GM06990 (cell line): ENCODE data around the gene LMO7.

Experiments
- DNase-seq: peaks from one replicate; pipeline ENCODE4 v3.0.0-alpha.2; 2011; ENCODE audit not compliant: insufficient read length; ENCODE audit errors: extremely low read depth
- H3K27me3 ChIP-seq: replicated peaks from 2 replicates; pipeline ENCODE4 v1.6.0; 2011; ENCODE audit warnings: low read length; ENCODE audit not compliant: control insufficient read depth, insufficient read depth
- H3K36me3 ChIP-seq: 2 replicates; pipeline ENCODE4 v1.5.1; 2011; ENCODE audit warnings: low read length; ENCODE audit not compliant: control insufficient read depth, insufficient read depth
- H3K4me3 ChIP-seq: replicated peaks from 2 replicates; pipeline ENCODE4 v1.5.1; 2011; ENCODE audit warnings: low read depth, mild to moderate bottlenecking, control low read depth, low read length
- TF ChIP-seq, protein P1 (sequence below): IDR thresholded peaks from 2 replicates; pipeline ENCODE4 v1.5.1; 2011; ENCODE audit warnings: low read length, control low read depth, mild to moderate bottlenecking, inconsistent platforms; ENCODE audit not compliant: insufficient read depth, poor library complexity, severe bottlenecking

The LMO7 gene

GRCh38 chr13:75607447-75607846 is 28.7 kb upstream of the LMO7 start:
- Histone ChIP-seq H3K36me3 (no peaks in the 10 kb centered on the region; the same call in 1 of the 2 replicates), H3K4me3 (no peak overlapping the region), H3K27me3 (no peaks in the 10 kb centered on the region)
- DNase-seq = no peak
- TF ChIP-seq, protein P1, sequence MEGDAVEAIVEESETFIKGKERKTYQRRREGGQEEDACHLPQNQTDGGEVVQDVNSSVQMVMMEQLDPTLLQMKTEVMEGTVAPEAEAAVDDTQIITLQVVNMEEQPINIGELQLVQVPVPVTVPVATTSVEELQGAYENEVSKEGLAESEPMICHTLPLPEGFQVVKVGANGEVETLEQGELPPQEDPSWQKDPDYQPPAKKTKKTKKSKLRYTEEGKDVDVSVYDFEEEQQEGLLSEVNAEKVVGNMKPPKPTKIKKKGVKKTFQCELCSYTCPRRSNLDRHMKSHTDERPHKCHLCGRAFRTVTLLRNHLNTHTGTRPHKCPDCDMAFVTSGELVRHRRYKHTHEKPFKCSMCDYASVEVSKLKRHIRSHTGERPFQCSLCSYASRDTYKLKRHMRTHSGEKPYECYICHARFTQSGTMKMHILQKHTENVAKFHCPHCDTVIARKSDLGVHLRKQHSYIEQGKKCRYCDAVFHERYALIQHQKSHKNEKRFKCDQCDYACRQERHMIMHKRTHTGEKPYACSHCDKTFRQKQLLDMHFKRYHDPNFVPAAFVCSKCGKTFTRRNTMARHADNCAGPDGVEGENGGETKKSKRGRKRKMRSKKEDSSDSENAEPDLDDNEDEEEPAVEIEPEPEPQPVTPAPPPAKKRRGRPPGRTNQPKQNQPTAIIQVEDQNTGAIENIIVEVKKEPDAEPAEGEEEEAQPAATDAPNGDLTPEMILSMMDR = no peak

DNA sequence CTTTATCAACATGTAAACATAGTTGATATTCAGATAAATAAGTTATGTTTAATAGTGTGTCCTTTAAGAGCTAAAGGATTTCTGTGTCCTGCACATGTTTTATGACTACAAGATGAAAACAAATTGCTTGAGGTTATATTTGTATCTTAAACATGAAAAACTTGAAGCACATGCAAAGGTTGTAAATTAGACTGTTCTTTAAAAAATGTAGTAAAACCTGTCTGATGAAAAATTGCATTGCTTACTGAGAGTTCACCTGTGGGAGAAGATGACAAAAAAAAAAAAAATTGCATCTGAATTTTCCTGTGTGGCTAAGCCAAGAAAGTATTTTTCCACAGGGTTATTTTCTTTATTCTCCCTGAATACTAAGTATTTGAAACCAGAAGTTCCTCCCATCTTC is 25.7 kb upstream of the LMO7 start:
- no peaks in the 10 kb centered on the region; the same call in 1 of the 2 replicates for H3K36me3 ChIP-seq
- no peaks in the 10 kb centered on the region for H3K27me3 ChIP-seq
- no peak for DNase-seq
- H3K4me3 ChIP-seq = no peak overlapping the region
- TF ChIP-seq, protein P1 = no peak

DNA sequence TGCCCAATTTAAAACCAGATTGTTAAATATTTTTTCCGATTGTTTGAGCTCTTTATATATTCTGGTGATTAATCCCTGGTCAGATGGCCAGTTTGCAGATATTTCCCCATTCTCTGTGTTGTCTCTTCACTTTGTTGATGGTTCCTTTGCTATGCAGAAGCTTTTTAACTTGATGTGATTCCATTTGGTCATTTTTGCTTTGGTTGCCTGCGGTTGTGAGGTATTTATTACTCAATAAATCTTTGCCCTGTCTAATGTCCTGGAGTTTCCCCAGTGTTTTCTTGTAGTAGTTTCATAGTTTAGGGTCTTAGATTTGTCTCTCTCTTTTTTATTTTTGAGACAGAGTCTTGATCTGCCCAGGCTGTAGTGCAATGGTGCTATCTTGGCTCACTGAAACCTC is 23.8 kb upstream of the LMO7 start:
- TF ChIP-seq, protein P1 = no peak
- no peak for DNase-seq
- no peaks in the 10 kb centered on the region for H3K36me3 ChIP-seq
- H3K4me3 ChIP-seq = no peak overlapping the region
- H3K27me3 ChIP-seq = no peaks in the 10 kb centered on the region

- TF ChIP-seq, protein P1 = no peak
- DNase-seq = no peak
- H3K36me3 ChIP-seq = no peaks in the 10 kb centered on the region
- H3K27me3 ChIP-seq = no peaks in the 10 kb centered on the region
- no peak overlapping the region for H3K4me3 ChIP-seq
Observed at GRCh38 chr13:75617230-75617629, 18.9 kb upstream of the LMO7 start.

DNA sequence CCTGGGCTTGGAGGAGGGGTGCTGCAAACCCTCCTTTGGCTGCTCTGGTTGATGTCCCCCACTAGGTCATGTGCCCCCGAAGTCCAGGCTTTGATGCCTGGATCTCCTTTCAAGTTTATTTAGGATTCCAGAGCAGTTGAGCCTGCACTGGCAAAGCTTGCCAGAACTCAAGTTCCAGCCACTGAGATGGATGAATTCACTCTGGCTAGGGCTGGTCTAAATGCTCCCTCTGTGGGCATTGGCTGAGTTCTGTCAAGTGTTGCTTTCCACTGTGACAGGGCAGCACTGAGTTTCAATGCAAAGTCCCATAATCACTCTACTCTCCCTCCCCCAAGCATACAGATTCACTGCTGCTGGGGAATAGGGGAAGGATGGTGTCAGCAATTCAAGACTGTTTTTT is 17.8 kb upstream of the LMO7 start:
- TF ChIP-seq, protein P1 = no peak
- no peaks in the 10 kb centered on the region for H3K27me3 ChIP-seq
- DNase-seq = no peak
- no peak overlapping the region for H3K4me3 ChIP-seq
- H3K36me3 ChIP-seq = no peaks in the 10 kb centered on the region

- TF ChIP-seq, protein P1 = no peak
- Histone ChIP-seq H3K36me3 (no peaks in the 10 kb centered on the region), H3K4me3 (no peak overlapping the region), H3K27me3 (no peaks in the 10 kb centered on the region)
- DNase-seq = no peak
Observed at GRCh38 chr13:75620020-75620419, 16.1 kb upstream of the LMO7 start.
